ENCODE results near the gene CYP39A1. TPM values are rescaled to one million over a fixed set of nuclear protein-coding genes. Genes with fewer than 3 reads are reported as not detected.

The CYP39A1 gene
- total and polyA plus RNA-seq, 2 of the 13 experiments (the other 11 are each of a cell fraction or from before 2014, with no cell fraction given): 0.13 TPM; not detected in 1

GRCh38 chr6:46500382-46500781, 152.2 kb downstream of the CYP39A1 start (continued):
- TF ChIP-seq ZMYM4 (CRISPR knock-in tag; IDR thresholded peaks at IDR 0.05): no peak
- no peak for TF ChIP-seq HINFP (CRISPR knock-in tag; IDR thresholded peaks at IDR 0.05; ENCODE audit: low read depth)
- no peak for TF ChIP-seq FIP1L1 (IDR thresholded peaks at IDR 0.05; ENCODE audit: borderline replicate concordance, insufficient read depth, low read depth, low read length)
- TF ChIP-seq ZNF225 (CRISPR knock-in tag; IDR thresholded peaks at IDR 0.05): no peak
- no peak for TF ChIP-seq MATR3 (CRISPR knock-in tag; IDR thresholded peaks at IDR 0.05)

Other genes with a start within 250 kb of the CYP39A1 start
- not detected in 2 replicates for gene RCAN2, start 161.4 kb downstream of the CYP39A1 start, total RNA-seq (2016; rRNA removed; fragmentation: Illumina TruSeq; extraction: Trizol)
- gene RCAN2, start 161.4 kb downstream of the CYP39A1 start, polyA plus RNA-seq (2011; rRNA removed): not detected in 2 replicates
- gene SLC25A27, start 157 bp upstream of the CYP39A1 start, total RNA-seq (2016; rRNA removed; fragmentation: Illumina TruSeq; extraction: Trizol): 0.32 and 0.46 TPM in 2 replicates
- 1.3 and 1.8 TPM in 2 replicates for gene SLC25A27, start 157 bp upstream of the CYP39A1 start, polyA plus RNA-seq (2011; rRNA removed)
- gene TDRD6, start 35.1 kb upstream of the CYP39A1 start, total RNA-seq (2016; rRNA removed; fragmentation: Illumina TruSeq; extraction: Trizol): not detected in 2 replicates
- gene TDRD6, start 35.1 kb upstream of the CYP39A1 start, polyA plus RNA-seq (2011; rRNA removed): 0.01 TPM in 1 of 2 replicates, not detected in the other
- not detected in 2 replicates for gene PLA2G7, start 82.6 kb upstream of the CYP39A1 start, total RNA-seq (2016; rRNA removed; fragmentation: Illumina TruSeq; extraction: Trizol)
- gene PLA2G7, start 82.6 kb upstream of the CYP39A1 start, polyA plus RNA-seq (2011; rRNA removed): not detected in 2 replicates
- gene ANKRD66, start 94.1 kb upstream of the CYP39A1 start, total RNA-seq (2016; rRNA removed; fragmentation: Illumina TruSeq; extraction: Trizol): not detected in 2 replicates
- not detected in 2 replicates for gene ANKRD66, start 94.1 kb upstream of the CYP39A1 start, polyA plus RNA-seq (2011; rRNA removed)
- gene MEP1A, start 140.6 kb upstream of the CYP39A1 start, total RNA-seq (2016; rRNA removed; fragmentation: Illumina TruSeq; extraction: Trizol): 0.10 and 0.24 TPM in 2 replicates
- gene MEP1A, start 140.6 kb upstream of the CYP39A1 start, polyA plus RNA-seq (2011; rRNA removed): 0.83 and 3.0 TPM in 2 replicates

All from HepG2 (cell line).